GM12891 (cell line): ENCODE results near the gene BICD2.

Experiments used
- POLR2A ChIP-seq: IDR thresholded peaks from 2 replicates; pipeline ENCODE4 v1.6.1; 2011; ENCODE audit warnings: low read depth, low read length, control low read depth
- POLR2AphosphoS5 ChIP-seq: IDR thresholded peaks from 2 replicates; pipeline ENCODE4 v1.6.1; 2011; ENCODE audit warnings: low read depth, low read length, control low read depth
- POU2F2 ChIP-seq: IDR thresholded peaks from 2 replicates; pipeline ENCODE4 v1.6.1; 2011; ENCODE audit warnings: low read depth, mild to moderate bottlenecking, control low read depth, low read length, moderate library complexity
- SPI1 ChIP-seq: IDR thresholded peaks from 2 replicates; pipeline ENCODE4 v1.6.1; 2011; ENCODE audit warnings: low read depth, low read length, control low read depth
- TAF1 ChIP-seq: IDR thresholded peaks from 2 replicates; pipeline ENCODE4 v1.6.1; 2011; ENCODE audit warnings: low read depth, low read length, control low read depth

DNA sequence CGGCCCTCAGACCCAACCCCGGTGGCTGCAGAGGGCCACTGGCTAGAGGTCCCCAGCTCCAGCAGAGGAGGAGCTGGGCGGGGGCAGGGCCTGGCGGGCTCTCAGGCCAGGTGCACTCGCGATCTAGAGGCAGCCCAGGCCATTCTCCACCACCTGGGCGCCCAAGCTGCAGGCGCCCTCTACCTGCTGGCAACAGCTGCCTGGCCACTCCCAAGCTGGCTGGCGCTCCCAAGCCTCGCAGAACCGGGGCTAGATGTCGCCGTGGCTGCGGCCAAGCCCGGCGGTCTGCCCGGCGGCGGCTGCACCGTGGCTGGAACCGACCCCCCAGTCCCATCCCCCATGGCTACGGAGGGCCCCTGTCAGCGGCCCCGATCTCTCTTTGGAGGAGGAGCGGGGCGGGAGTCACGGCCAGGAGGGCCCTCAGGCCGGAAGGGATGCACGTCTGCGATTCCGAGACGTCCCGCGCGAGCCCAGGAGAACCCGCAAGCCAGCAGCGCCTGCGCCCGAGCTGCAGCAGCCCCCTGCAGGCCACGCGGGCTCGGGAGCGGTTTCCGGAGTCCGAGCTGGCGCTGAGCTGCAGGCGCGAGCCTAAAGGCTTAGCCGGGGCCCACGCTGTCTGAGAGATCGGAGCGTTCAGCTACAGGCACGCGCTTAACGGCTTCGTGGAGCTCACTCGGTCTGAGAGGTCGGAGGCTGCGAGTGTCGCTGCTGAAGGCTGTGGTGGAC, 44.3 kb upstream of the BICD2 start:
- TF ChIP-seq POU2F2, result no peak
- TF ChIP-seq POLR2A, result no peak
- TF ChIP-seq TAF1, result no peak
- TF ChIP-seq POLR2AphosphoS5, result no peak
- no peak for TF ChIP-seq SPI1
